Esophagus muscularis mucosa (tissue), 4 donors: ENCODE data around the gene UBAC1.

Experiments
- CTCF ChIP-seq, 3 experiments: fragments of 200-600 bp in 2 of 3; fragments of 450-650 bp in 1 of 3; sonication (generic) in 2 of 3; IDR thresholded peaks; one replicate each; pipeline ENCODE4 v1.5.1; 2017 to 2019; ENCODE audit warnings: antibody characterized with exemption in 3 of 3, mild to moderate bottlenecking in 2 of 3, moderate library complexity in 1 of 3
- EP300 ChIP-seq: sonication (generic); formaldehyde crosslinking; IDR thresholded peaks from one replicate; pipeline ENCODE4 v1.6.1; 2017; ENCODE audit warnings: antibody characterized with exemption
- POLR2A ChIP-seq: fragments of 450-650 bp; IDR thresholded peaks from one replicate; pipeline ENCODE4 v1.6.1; 2017; ENCODE audit warnings: antibody characterized with exemption, moderate library complexity, mild to moderate bottlenecking, low read depth
- POLR2AphosphoS5 ChIP-seq, 2 donors: sonication (generic); formaldehyde crosslinking; IDR thresholded peaks; one replicate each; pipeline ENCODE4 v1.6.1; 2017; ENCODE audit warnings: antibody characterized with exemption in 2 of 2

GRCh38 chr9:135973277-135974219, 12.4 kb upstream of the UBAC1 start:
- no peak for TF ChIP-seq POLR2AphosphoS5 (IDR thresholded peaks at IDR 0.05)
- TF ChIP-seq CTCF (IDR thresholded peaks at IDR 0.05) = no peak
- TF ChIP-seq EP300 = no peak
- TF ChIP-seq POLR2A = no peak
